Measurements from ENCODE around the gene BCL2A1.
"Not testable (repeated sequence)": the region's sequence is repeated elsewhere in the genome, so short reads cannot be mapped to it uniquely, and the experiment has no call there.

BCL2A1 gene

GRCh38 chr15:79988448-79989117, 17.6 kb upstream of the BCL2A1 start:
- no peak for DNase-seq

GRCh38 chr15:79987969-79988368, 17.0 kb upstream of the BCL2A1 start:
- DNase-seq, result no peak

- DNase-seq, result no peak
These were observed 16.6 kb upstream of the BCL2A1 start for GRCh38 chr15:79987569-79987955.

- no peak for DNase-seq
These were observed 10.9 kb upstream of the BCL2A1 start for GRCh38 chr15:79981831-79982455.

- no peak for DNase-seq
These were observed 7.9 kb upstream of the BCL2A1 start for GRCh38 chr15:79978655-79979514.

GRCh38 chr15:79978260-79978654, 7.3 kb upstream of the BCL2A1 start:
- DNase-seq, result no peak

- no peak for DNase-seq
These were observed 6.5 kb upstream of the BCL2A1 start for GRCh38 chr15:79977431-79978054.

GRCh38 chr15:79973456-79974195, 2.6 kb upstream of the BCL2A1 start:
- DNase-seq, result no peak

GRCh38 chr15:79972863-79973262, 1.9 kb upstream of the BCL2A1 start:
- DNase-seq, result no peak

- no peak for DNase-seq
These were observed 815 bp downstream of the BCL2A1 start for GRCh38 chr15:79970181-79970580.

GRCh38 chr15:79969146-79969545, 1.9 kb downstream of the BCL2A1 start:
- no peak for DNase-seq

- DNase-seq, result no peak
These were observed 3.5 kb downstream of the BCL2A1 start for GRCh38 chr15:79967298-79968182.

- DNase-seq, result no peak
These were observed 4.2 kb downstream of the BCL2A1 start for GRCh38 chr15:79966634-79967297.

GRCh38 chr15:79965846-79966630, 5.0 kb downstream of the BCL2A1 start:
- DNase-seq, result no peak

GRCh38 chr15:79964232-79964805, 6.7 kb downstream of the BCL2A1 start:
- no peak for DNase-seq

GRCh38 chr15:79962921-79963320, 8.1 kb downstream of the BCL2A1 start:
- DNase-seq, result not testable (repeated sequence)

- no peak for DNase-seq
These were observed 8.8 kb downstream of the BCL2A1 start for GRCh38 chr15:79962178-79962577.

- no peak for DNase-seq
These were observed 10.3 kb downstream of the BCL2A1 start for GRCh38 chr15:79960502-79961212.

- no peak for DNase-seq
These were observed 13.3 kb downstream of the BCL2A1 start for GRCh38 chr15:79957741-79958140.
